ENCODE data around the gene TBC1D24.

TBC1D24 gene

DNA sequence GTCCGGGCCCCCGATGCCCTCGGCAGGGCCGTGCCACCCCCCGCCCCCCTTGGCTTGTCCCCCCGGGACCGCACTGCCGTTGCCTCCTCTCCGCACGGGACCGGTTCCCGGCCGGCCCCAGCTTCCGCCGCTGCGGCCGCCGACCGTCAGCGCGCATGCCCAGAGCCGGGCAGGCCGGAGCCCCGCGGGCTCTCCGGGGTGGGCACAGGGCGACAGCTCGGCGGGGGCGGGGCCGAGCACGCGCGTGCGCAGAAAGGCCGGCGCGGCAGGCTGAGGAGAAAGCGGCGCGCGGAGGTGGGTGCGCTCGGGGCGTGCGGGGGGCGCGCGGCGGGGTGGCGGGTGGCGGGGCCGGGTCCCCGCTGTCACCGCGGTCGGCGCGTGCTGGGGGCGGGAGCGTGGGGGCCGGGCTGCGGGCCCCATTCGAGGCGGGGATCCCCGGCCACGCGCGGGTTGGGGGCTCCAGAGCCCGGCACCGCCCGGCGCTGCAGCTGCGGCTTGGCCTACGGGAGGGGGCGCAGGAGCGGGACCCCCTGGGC, at the start of gene TBC1D24:
Gene TBC1D24, plus strand, starts transcription at position 251 of the 536 bp plus-strand sequence. CDS start 21,022 bp downstream, outside the sequence.
- H3K9me3 ChIP-seq (ENCODE audit: control insufficient read depth in 2 of 2, low read length in 2 of 2): no peaks in the 10 kb centered on the region
- H3K27ac ChIP-seq (ENCODE audit: low read length): peak within 1 kb of the TSS; percentile 49
- peak within 1 kb of the TSS; percentile 51 to 76 for H3K9ac ChIP-seq (ENCODE audit: low read length in 2 of 2)
- H3K36me3 ChIP-seq (ENCODE audit: control insufficient read depth in 2 of 2, insufficient read depth in 2 of 2, low read length in 2 of 2): no peaks in the 10 kb centered on the region
- peaks cover 19 to 32% of the 10 kb centered on the region in 2 donors for H3K27me3 ChIP-seq (ENCODE audit: control insufficient read depth in 1 of 2, insufficient read depth in 2 of 2, low read length in 2 of 2)
- peak within 1 kb of the TSS; percentile 78 for H3K4me3 ChIP-seq (ENCODE audit: low read length in 2 of 2)
- peaks cover 46% of the 10 kb centered on the region for H3K4me1 ChIP-seq (ENCODE audit: control insufficient read depth, insufficient read depth, low read length)

DNA sequence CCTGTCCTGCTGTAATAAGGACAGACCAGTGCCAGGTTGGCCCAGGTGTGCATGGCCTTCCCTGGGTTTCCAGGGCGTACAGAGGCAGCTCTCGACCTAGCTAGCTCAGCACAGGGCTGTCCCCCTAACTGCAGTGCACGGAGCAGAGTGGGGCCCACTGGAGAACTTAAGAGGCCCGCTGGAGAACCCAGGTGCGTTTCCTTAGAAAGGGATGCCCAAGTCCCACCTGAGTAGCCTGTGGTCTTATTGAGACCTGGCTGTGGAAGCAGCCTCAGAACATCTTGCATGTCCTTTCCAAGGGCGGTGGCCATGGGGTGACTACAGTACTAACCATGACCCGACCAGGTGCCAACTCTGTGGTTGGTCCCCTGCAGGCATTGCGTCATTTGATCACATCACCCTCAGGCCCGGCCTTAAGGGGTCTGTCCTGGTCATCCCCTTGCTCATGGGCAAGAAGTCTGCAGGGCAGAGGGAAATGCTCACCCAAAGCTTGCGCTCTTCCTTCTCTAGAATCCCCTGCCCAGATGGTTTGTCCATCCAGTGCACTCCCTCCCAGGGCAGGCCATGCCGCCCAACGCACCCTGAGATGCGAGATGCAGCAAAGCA, 49.0 kb upstream of the TBC1D24 start:
- Histone ChIP-seq H3K9ac (ENCODE audit: low read length in 2 of 2) (no peak overlapping the region), H3K36me3 (ENCODE audit: control insufficient read depth in 2 of 2, insufficient read depth in 2 of 2, low read length in 2 of 2) (no peaks in the 10 kb centered on the region), H3K27me3 (ENCODE audit: control insufficient read depth in 1 of 2, insufficient read depth in 2 of 2, low read length in 2 of 2) (no peaks in the 10 kb centered on the region), H3K27ac (ENCODE audit: low read length) (no peak overlapping the region), H3K4me3 (ENCODE audit: low read length in 2 of 2) (no peak overlapping the region), H3K9me3 (ENCODE audit: control insufficient read depth in 2 of 2, low read length in 2 of 2) (no peaks in the 10 kb centered on the region), H3K4me1 (ENCODE audit: control insufficient read depth, insufficient read depth, low read length) (peaks cover 14% of the 10 kb centered on the region)

DNA sequence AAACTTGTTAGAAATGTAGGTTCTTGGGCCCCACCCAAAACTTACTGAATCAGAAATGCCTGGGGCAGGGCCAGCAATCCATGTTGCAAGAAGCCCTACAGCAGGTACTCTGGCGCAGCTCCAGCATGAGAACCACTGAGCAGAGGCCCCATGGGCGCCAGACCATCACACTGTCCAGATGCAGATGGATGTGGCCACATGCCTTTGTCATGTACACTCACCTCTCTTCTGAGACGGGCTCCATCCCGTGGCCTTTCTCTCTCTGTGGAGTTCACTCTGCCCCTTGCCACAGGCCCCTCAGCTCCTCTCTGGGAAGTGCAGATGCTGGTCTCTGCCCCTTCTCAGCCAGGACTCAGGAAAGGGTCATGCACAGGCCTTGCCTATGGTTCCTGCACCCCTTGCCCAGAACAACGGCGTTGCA, 48.0 kb upstream of the TBC1D24 start:
- H3K9ac ChIP-seq (ENCODE audit: low read length in 2 of 2): no peak overlapping the region
- H3K27me3 ChIP-seq (ENCODE audit: control insufficient read depth in 1 of 2, insufficient read depth in 2 of 2, low read length in 2 of 2): no peaks in the 10 kb centered on the region
- H3K27ac ChIP-seq (ENCODE audit: low read length): no peak overlapping the region
- no peaks in the 10 kb centered on the region for H3K9me3 ChIP-seq (ENCODE audit: control insufficient read depth in 2 of 2, low read length in 2 of 2)
- H3K4me1 ChIP-seq (ENCODE audit: control insufficient read depth, insufficient read depth, low read length): peaks cover 14% of the 10 kb centered on the region
- no peaks in the 10 kb centered on the region for H3K36me3 ChIP-seq (ENCODE audit: control insufficient read depth in 2 of 2, insufficient read depth in 2 of 2, low read length in 2 of 2)
- H3K4me3 ChIP-seq (ENCODE audit: low read length in 2 of 2): no peak overlapping the region

DNA sequence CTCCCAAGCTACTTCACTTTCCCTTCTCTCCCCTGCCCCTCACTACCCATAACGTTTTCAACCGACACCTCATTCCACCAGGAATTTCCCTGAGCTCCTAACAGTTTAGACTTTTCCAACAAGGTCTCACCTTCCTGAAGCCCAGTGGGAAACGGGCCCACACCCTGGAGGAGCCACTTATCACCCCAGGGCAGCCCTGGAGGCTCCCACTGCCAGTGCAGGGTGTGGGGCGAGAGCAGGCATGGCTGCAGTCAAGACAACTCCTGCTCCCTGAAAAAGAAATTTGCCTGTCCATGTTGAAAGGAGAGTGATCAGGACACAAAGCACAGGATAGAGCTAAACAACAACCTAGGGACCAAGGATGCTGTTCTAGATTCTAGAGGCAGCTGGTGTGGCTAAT, 47.4 kb upstream of the TBC1D24 start:
- Histone ChIP-seq H3K4me1 (ENCODE audit: control insufficient read depth, insufficient read depth, low read length) (peaks cover 14% of the 10 kb centered on the region), H3K4me3 (ENCODE audit: low read length in 2 of 2) (no peak overlapping the region), H3K27me3 (ENCODE audit: control insufficient read depth in 1 of 2, insufficient read depth in 2 of 2, low read length in 2 of 2) (no peaks in the 10 kb centered on the region), H3K9ac (ENCODE audit: low read length in 2 of 2) (no peak overlapping the region), H3K36me3 (ENCODE audit: control insufficient read depth in 2 of 2, insufficient read depth in 2 of 2, low read length in 2 of 2) (no peaks in the 10 kb centered on the region), H3K27ac (ENCODE audit: low read length) (no peak overlapping the region), H3K9me3 (ENCODE audit: control insufficient read depth in 2 of 2, low read length in 2 of 2) (no peaks in the 10 kb centered on the region)

DNA sequence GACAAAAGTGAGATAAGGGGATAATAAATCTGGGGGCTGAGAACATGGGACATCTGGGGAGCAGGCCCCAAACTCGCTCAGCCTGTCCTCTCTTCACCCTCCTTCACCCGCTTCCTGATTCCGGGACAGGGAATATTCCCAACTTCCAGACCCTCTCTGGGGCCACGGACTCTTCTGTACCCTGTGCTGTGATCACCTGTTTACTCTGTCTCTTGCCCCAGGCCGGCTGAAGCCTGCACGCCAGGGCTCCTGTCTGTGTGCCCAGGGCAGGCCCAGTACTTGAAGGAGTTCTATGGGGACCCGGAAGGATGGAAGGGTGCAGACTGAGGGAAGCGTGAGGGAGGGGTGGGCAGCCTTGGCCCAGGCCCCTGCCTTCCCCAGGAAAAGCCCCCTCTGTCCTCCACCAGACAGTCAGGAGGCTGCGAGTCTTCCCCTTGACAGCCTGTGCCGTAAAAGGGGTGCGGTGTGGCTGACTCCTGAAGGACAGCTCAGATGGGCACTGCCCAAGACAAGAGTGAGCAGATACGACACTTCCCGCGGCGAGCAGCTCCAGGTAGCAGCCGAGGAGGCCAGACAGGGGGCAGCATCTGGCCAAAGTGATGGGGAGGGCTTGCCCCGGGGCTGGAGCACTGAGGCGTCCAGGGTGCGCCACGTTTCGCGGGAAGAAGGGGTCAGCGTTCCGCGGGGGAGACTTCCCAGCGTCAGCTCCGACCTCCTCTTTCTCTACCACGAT, 46.7 kb upstream of the TBC1D24 start:
- no peaks in the 10 kb centered on the region for H3K9me3 ChIP-seq (ENCODE audit: control insufficient read depth in 2 of 2, low read length in 2 of 2)
- no peaks in the 10 kb centered on the region for H3K27me3 ChIP-seq (ENCODE audit: control insufficient read depth in 1 of 2, insufficient read depth in 2 of 2, low read length in 2 of 2)
- peaks cover 14% of the 10 kb centered on the region for H3K4me1 ChIP-seq (ENCODE audit: control insufficient read depth, insufficient read depth, low read length)
- H3K27ac ChIP-seq (ENCODE audit: low read length): no peak overlapping the region
- peak overlapping the region; percentile 75 to 88 for H3K4me3 ChIP-seq (ENCODE audit: low read length in 2 of 2)
- H3K36me3 ChIP-seq (ENCODE audit: control insufficient read depth in 2 of 2, insufficient read depth in 2 of 2, low read length in 2 of 2): peaks cover 0 to 2% of the 10 kb centered on the region in 2 donors
- H3K9ac ChIP-seq (ENCODE audit: low read length in 2 of 2): peak overlapping the region; percentile 70 to 71

DNA sequence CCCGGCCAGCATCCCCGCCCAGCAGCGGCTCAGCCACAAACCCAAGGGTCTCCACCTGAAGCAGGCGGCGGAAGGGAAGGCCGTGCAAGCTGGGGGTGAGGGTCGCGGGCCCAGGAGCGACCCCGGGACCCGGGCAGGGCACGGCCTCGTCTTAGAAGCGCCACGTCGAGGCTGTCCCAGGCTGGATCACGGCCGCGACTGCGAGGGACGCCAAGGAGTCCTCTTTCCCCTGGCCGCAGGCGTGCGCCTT, 46.2 kb upstream of the TBC1D24 start:
- H3K9me3 ChIP-seq (ENCODE audit: control insufficient read depth in 2 of 2, low read length in 2 of 2): no peaks in the 10 kb centered on the region
- no peak overlapping the region for H3K27ac ChIP-seq (ENCODE audit: low read length)
- peaks cover 0 to 2% of the 10 kb centered on the region in 2 donors for H3K36me3 ChIP-seq (ENCODE audit: control insufficient read depth in 2 of 2, insufficient read depth in 2 of 2, low read length in 2 of 2)
- peaks cover 14% of the 10 kb centered on the region for H3K4me1 ChIP-seq (ENCODE audit: control insufficient read depth, insufficient read depth, low read length)
- H3K4me3 ChIP-seq (ENCODE audit: low read length in 2 of 2): peak overlapping the region; percentile 75 to 88
- H3K27me3 ChIP-seq (ENCODE audit: control insufficient read depth in 1 of 2, insufficient read depth in 2 of 2, low read length in 2 of 2): no peaks in the 10 kb centered on the region
- H3K9ac ChIP-seq (ENCODE audit: low read length in 2 of 2): peak overlapping the region; percentile 70 to 71

DNA sequence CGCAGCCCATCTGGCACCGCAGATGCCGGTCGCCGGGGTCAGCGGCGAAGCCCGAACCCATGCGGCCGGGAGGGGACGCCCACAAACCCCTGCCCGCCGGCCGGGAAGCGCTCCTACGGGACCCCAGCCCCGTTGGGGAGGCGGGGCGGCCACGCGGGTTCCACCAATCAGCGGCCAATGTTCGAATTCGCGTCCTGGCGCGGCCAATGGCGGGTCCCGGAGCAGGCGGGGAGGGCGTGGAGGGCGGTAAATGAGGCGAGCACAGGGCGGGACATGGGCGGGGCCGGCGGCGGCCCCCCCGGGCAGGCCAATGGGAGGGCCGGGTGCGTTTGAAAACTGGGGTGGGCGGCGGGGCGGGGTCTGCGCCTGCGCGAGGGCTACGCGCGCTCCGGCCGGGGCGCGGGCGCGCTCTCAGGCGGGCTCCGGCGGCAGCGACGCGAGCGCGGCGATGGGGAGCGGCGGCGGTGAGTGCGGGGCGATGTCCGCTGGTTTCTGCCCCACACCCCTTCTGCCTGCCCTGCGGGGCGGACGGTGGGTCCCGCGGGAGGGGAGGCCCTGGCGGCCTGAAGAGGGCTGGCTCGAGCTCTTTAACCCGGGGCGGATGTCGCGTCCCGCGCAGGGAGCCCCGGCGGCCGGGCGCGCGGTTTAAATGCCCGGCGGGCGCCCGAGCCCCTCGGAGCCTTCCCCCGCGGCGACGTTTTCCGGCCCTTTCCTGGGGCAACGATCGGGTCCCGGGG, 45.7 kb upstream of the TBC1D24 start, which contains the start of gene CCNF:
Gene CCNF, plus strand, starts transcription at position 414 of the 737 bp plus-strand sequence. Its CDS starts 35 bp downstream, at position 449.
- no peaks in the 10 kb centered on the region for H3K27me3 ChIP-seq (ENCODE audit: control insufficient read depth in 1 of 2, insufficient read depth in 2 of 2, low read length in 2 of 2)
- peak within 1 kb of the TSS; percentile 75 to 88 for H3K4me3 ChIP-seq (ENCODE audit: low read length in 2 of 2)
- no peaks in the 10 kb centered on the region for H3K9me3 ChIP-seq (ENCODE audit: control insufficient read depth in 2 of 2, low read length in 2 of 2)
- H3K4me1 ChIP-seq (ENCODE audit: control insufficient read depth, insufficient read depth, low read length): peaks cover 14% of the 10 kb centered on the region
- H3K9ac ChIP-seq (ENCODE audit: low read length in 2 of 2): peak within 1 kb of the TSS; percentile 71 to 77
- H3K36me3 ChIP-seq (ENCODE audit: control insufficient read depth in 2 of 2, insufficient read depth in 2 of 2, low read length in 2 of 2): peaks cover 0 to 2% of the 10 kb centered on the region in 2 donors
- no peak within 1 kb of the TSS for H3K27ac ChIP-seq (ENCODE audit: low read length)

DNA sequence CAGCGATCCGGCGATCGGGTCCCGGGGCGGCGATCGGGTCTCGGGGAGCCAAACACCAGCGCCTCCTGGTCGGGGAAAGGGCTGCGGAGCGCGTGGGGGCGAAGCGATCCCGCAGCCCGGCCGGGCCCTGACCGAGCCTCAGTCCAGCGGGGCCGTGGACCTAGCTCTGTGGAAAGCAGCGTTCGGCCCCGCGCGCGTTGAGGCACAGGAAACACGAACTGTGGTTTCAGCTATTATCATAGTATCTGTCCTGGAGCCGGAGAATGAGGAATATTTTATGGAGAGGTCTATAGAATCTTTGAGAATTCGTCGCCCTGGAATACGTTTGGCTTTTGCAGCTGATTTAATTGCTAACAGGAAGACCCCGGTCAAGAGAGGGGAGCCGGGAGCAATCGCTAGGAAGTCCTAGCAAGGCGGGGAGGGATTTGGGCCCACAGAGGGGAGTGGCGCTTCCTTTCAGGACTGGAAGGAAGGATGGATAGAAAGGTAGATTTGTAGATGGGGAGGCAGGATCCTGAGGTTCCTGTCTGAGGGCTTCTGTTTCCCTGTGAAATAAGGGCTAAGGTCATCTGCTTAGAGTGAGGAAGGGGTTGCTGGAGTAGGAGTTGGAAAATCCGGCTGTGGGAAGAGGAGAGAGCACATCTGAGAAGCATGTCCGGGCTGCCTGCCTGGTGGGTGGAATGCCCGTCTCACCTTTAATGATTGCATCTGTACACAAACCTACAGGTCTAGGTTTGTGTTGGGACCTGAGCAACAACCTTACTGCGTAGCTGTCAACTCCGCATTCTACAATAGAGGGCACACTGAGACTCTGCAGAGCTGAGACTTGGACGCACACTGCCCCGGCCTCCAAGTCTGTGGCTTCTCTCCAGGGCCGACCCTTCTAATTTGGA, 44.9 kb upstream of the TBC1D24 start:
- no peaks in the 10 kb centered on the region for H3K27me3 ChIP-seq (ENCODE audit: control insufficient read depth in 1 of 2, insufficient read depth in 2 of 2, low read length in 2 of 2)
- H3K9ac ChIP-seq (ENCODE audit: low read length in 2 of 2): peak overlapping the region; percentile 64 to 77
- no peak overlapping the region for H3K27ac ChIP-seq (ENCODE audit: low read length)
- H3K36me3 ChIP-seq (ENCODE audit: control insufficient read depth in 2 of 2, insufficient read depth in 2 of 2, low read length in 2 of 2): peaks cover 0 to 2% of the 10 kb centered on the region in 2 donors
- H3K4me3 ChIP-seq (ENCODE audit: low read length in 2 of 2): peak overlapping the region; percentile 61 to 88
- H3K9me3 ChIP-seq (ENCODE audit: control insufficient read depth in 2 of 2, low read length in 2 of 2): no peaks in the 10 kb centered on the region
- H3K4me1 ChIP-seq (ENCODE audit: control insufficient read depth, insufficient read depth, low read length): peaks cover 14% of the 10 kb centered on the region

DNA sequence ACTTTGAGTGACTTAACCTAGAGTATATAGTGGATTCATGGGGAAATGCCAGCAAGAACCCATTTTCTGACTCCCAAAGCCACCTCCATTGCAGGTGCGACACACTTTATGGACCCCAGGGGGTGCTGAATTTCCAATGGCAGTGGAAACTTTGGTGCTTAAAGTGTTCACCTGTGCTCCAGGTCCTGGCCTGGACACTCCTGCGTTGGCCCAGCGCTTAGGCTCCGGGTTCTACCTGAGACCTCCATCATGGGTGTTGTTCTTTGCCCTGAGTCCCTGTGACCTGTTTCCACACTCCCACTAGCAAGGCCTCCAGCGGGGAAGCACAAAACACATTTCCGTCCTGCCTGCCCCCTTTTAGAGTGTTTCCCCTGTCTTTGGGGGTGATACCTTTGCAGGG, 42.6 kb upstream of the TBC1D24 start:
- H3K4me3 ChIP-seq (ENCODE audit: low read length in 2 of 2): no peak overlapping the region
- no peak overlapping the region for H3K27ac ChIP-seq (ENCODE audit: low read length)
- H3K9ac ChIP-seq (ENCODE audit: low read length in 2 of 2): no peak overlapping the region
- peaks cover 0 to 6% of the 10 kb centered on the region in 2 donors for H3K36me3 ChIP-seq (ENCODE audit: control insufficient read depth in 2 of 2, insufficient read depth in 2 of 2, low read length in 2 of 2)
- peaks cover 14% of the 10 kb centered on the region for H3K4me1 ChIP-seq (ENCODE audit: control insufficient read depth, insufficient read depth, low read length)
- H3K27me3 ChIP-seq (ENCODE audit: control insufficient read depth in 1 of 2, insufficient read depth in 2 of 2, low read length in 2 of 2): no peaks in the 10 kb centered on the region
- H3K9me3 ChIP-seq (ENCODE audit: control insufficient read depth in 2 of 2, low read length in 2 of 2): no peaks in the 10 kb centered on the region
